ENCODE measurements around the gene CRY1. TPM values are rescaled to one million over a fixed set of nuclear protein-coding genes. Genes with fewer than 3 reads are reported as not detected.

Gene CRY1
- total and polyA plus RNA-seq, 2 experiments from 2014 or later = 23.3 to 55.1 TPM

- DNase-seq (ENCODE audit: low read depth in 1 of 2, low spot score in 1 of 2) = no peak
- Histone ChIP-seq H3K4me3 (no peak overlapping the region), H3K27ac (no peak overlapping the region), H3K9me3 (ENCODE audit: low read depth) (no peaks in the 10 kb centered on the region), H3K36me3 (no peaks in the 10 kb centered on the region), H3K4me1 (ENCODE audit: low read depth) (no peaks in the 10 kb centered on the region), H3K27me3 (no peaks in the 10 kb centered on the region)
- no peak for TF ChIP-seq CTCF (IDR thresholded peaks at IDR 0.05; ENCODE audit: low read depth, low read length)
These were observed 13.1 kb upstream of the CRY1 start for GRCh38 chr12:107106241-107107025.

GRCh38 chr12:107105410-107105703 is 12.0 kb upstream of the CRY1 start:
- Histone ChIP-seq H3K4me3 (no peak overlapping the region), H3K36me3 (no peaks in the 10 kb centered on the region), H3K9me3 (ENCODE audit: low read depth) (no peaks in the 10 kb centered on the region), H3K27me3 (no peaks in the 10 kb centered on the region), H3K27ac (no peak overlapping the region), H3K4me1 (ENCODE audit: low read depth) (no peaks in the 10 kb centered on the region)
- DNase-seq (ENCODE audit: low read depth in 1 of 2, low spot score in 1 of 2) = no peak
- no peak for TF ChIP-seq CTCF (IDR thresholded peaks at IDR 0.05; ENCODE audit: low read depth, low read length)

- no peaks in the 10 kb centered on the region for H3K27me3 ChIP-seq
- no peak for TF ChIP-seq CTCF (IDR thresholded peaks at IDR 0.05; ENCODE audit: low read depth, low read length)
- no peak overlapping the region for H3K4me3 ChIP-seq
These were observed 10.2 kb upstream of the CRY1 start for GRCh38 chr12:107103516-107103915.

GRCh38 chr12:107103097-107103496 is 9.7 kb upstream of the CRY1 start:
- Histone ChIP-seq H3K4me3 (no peak overlapping the region), H3K27ac (no peak overlapping the region), H3K4me1 (ENCODE audit: low read depth) (no peaks in the 10 kb centered on the region), H3K9me3 (ENCODE audit: low read depth) (no peaks in the 10 kb centered on the region), H3K36me3 (no peaks in the 10 kb centered on the region), H3K27me3 (no peaks in the 10 kb centered on the region)
- no peak for DNase-seq (ENCODE audit: low read depth in 1 of 2, low spot score in 1 of 2)
- TF ChIP-seq CTCF (IDR thresholded peaks at IDR 0.05; ENCODE audit: low read depth, low read length) = no peak

More at GRCh38 chr12:107103516-107103915, 10.2 kb upstream of the CRY1 start:
- no peak for DNase-seq (ENCODE audit: low read depth in 1 of 2, low spot score in 1 of 2)
- H3K36me3 ChIP-seq = no peaks in the 10 kb centered on the region
- no peaks in the 10 kb centered on the region for H3K9me3 ChIP-seq (ENCODE audit: low read depth)
- no peak overlapping the region for H3K27ac ChIP-seq
- H3K4me1 ChIP-seq (ENCODE audit: low read depth) = no peaks in the 10 kb centered on the region

- H3K9me3 ChIP-seq (ENCODE audit: low read depth) = no peaks in the 10 kb centered on the region
- no peaks in the 10 kb centered on the region for H3K4me1 ChIP-seq (ENCODE audit: low read depth)
- DNase-seq (ENCODE audit: low read depth in 1 of 2, low spot score in 1 of 2) = no peak
- H3K27ac ChIP-seq = no peak overlapping the region
- no peak overlapping the region for H3K4me3 ChIP-seq
- H3K27me3 ChIP-seq = no peaks in the 10 kb centered on the region
- no peak for TF ChIP-seq CTCF (IDR thresholded peaks at IDR 0.05; ENCODE audit: low read depth, low read length)
- H3K36me3 ChIP-seq = no peaks in the 10 kb centered on the region
These were observed 8.9 kb upstream of the CRY1 start for GRCh38 chr12:107102294-107102693.
